ENCODE results near the gene TVP23C.

Gene TVP23C

DNA sequence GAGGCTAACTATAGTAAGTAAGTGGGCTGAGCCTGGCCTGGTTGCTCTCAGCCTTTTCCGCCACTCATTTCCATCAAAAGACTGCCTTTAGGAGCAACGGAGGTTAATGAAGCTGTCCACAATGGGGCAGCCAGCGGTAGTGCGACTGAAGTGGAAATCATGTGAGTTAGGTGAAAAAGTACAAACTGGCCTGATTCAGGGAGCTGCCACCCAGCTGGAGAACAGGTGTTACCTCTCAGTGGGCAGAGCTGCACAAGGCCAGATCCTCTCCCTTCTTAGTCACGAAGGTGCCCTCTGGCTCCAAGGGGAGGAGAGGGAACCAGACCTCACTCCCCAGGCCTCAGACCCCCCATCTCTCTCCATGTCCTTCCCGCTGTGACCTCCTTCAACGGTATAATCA lies 61.5 kb downstream of the TVP23C start:
- H3K79me1 ChIP-seq (ENCODE audit: low read length): peaks cover 4% of the 10 kb centered on the region
- no peak overlapping the region for H3K14ac ChIP-seq (ENCODE audit: low read length)
- WGBS (ENCODE audit: extremely low coverage, insufficient coverage, insufficient read length): no CpG with 5 or more reads among the region's 7 CpGs
- no peak overlapping the region for H4K8ac ChIP-seq (ENCODE audit: low read depth, low read length)
- H3K4me2 ChIP-seq (ENCODE audit: low read length): no peak overlapping the region
- H3K4me1 ChIP-seq (ENCODE audit: control insufficient read depth in 1 of 2, insufficient read depth in 2 of 2, low read length in 2 of 2): peaks cover 0 to 1% of the 10 kb centered on the region in 2 experiments
- no peak overlapping the region for H3K23ac ChIP-seq (ENCODE audit: low read length)
- no peaks in the 10 kb centered on the region for H3K9me3 ChIP-seq (ENCODE audit: insufficient read depth, low read depth, low read length)
- no peak overlapping the region for H3K4ac ChIP-seq (ENCODE audit: low read depth, low read length)
- no peak overlapping the region for H2BK120ac ChIP-seq (ENCODE audit: insufficient read depth, low read length, poor library complexity)
- no peak overlapping the region for H4K12ac ChIP-seq (ENCODE audit: low read depth, low read length)
- H4K91ac ChIP-seq (ENCODE audit: low read depth, low read length): no peak overlapping the region
- no peak overlapping the region for H2BK5ac ChIP-seq (ENCODE audit: low read depth, low read length, poor library complexity)
- no peak overlapping the region for H2AFZ ChIP-seq (ENCODE audit: insufficient read depth, low read length, poor library complexity)
- H2BK12ac ChIP-seq (ENCODE audit: low read length): no peak overlapping the region
- H3K9ac ChIP-seq (ENCODE audit: low read length): no peak overlapping the region
- H3K4me3 ChIP-seq (ENCODE audit: low read depth, low read length): no peak overlapping the region
- no peaks in the 10 kb centered on the region for H3K79me2 ChIP-seq (ENCODE audit: control insufficient read depth, insufficient read depth, low read length, poor library complexity)
- no peak overlapping the region for H3K18ac ChIP-seq (ENCODE audit: low read length)
- no peak for DNase-seq
- H3K27me3 ChIP-seq (ENCODE audit: insufficient read depth, low read length): no peaks in the 10 kb centered on the region
- H3K27ac ChIP-seq (ENCODE audit: low read depth, low read length): no peak overlapping the region
- H3K36me3 ChIP-seq (ENCODE audit: control insufficient read depth in 1 of 2, insufficient read depth in 2 of 2, low read length in 2 of 2): peaks cover 23 to 27% of the 10 kb centered on the region in 2 experiments
- H2AK5ac ChIP-seq (ENCODE audit: low read length): no peak overlapping the region

DNA sequence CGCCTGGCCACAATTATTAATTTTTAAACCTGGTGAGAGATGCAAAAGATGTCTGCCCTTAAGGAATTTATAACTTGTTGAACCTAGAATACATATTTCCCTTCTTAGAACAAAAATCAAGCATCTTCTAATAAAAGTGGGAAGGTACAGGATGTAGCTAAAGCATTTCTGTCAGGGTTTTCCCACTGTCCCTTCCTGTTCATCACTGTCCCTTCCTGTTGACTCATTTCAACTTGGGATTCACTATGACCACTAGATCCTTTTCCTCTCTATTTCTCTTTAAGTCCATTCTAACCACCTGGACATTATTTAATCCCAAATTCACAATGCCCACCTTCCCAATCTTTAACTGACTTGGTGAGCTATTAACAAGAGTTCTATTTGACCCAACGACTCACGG lies 62.0 kb downstream of the TVP23C start:
- H3K27ac ChIP-seq (ENCODE audit: low read depth, low read length): no peak overlapping the region
- H2BK12ac ChIP-seq (ENCODE audit: low read length): no peak overlapping the region
- peaks cover 0 to 1% of the 10 kb centered on the region in 2 experiments for H3K4me1 ChIP-seq (ENCODE audit: control insufficient read depth in 1 of 2, insufficient read depth in 2 of 2, low read length in 2 of 2)
- no peak overlapping the region for H2BK120ac ChIP-seq (ENCODE audit: insufficient read depth, low read length, poor library complexity)
- no peak overlapping the region for H4K12ac ChIP-seq (ENCODE audit: low read depth, low read length)
- peaks cover 21 to 26% of the 10 kb centered on the region in 2 experiments for H3K36me3 ChIP-seq (ENCODE audit: control insufficient read depth in 1 of 2, insufficient read depth in 2 of 2, low read length in 2 of 2)
- no peak overlapping the region for H4K8ac ChIP-seq (ENCODE audit: low read depth, low read length)
- no peak overlapping the region for H2AFZ ChIP-seq (ENCODE audit: insufficient read depth, low read length, poor library complexity)
- H3K23ac ChIP-seq (ENCODE audit: low read length): no peak overlapping the region
- no peaks in the 10 kb centered on the region for H3K79me2 ChIP-seq (ENCODE audit: control insufficient read depth, insufficient read depth, low read length, poor library complexity)
- no peak overlapping the region for H3K18ac ChIP-seq (ENCODE audit: low read length)
- H2BK5ac ChIP-seq (ENCODE audit: low read depth, low read length, poor library complexity): no peak overlapping the region
- peaks cover 4% of the 10 kb centered on the region for H3K79me1 ChIP-seq (ENCODE audit: low read length)
- H3K4me2 ChIP-seq (ENCODE audit: low read length): no peak overlapping the region
- no peak overlapping the region for H3K4me3 ChIP-seq (ENCODE audit: low read depth, low read length)
- no peak overlapping the region for H2AK5ac ChIP-seq (ENCODE audit: low read length)
- no peak overlapping the region for H3K9ac ChIP-seq (ENCODE audit: low read length)
- no peak overlapping the region for H3K4ac ChIP-seq (ENCODE audit: low read depth, low read length)
- no peaks in the 10 kb centered on the region for H3K27me3 ChIP-seq (ENCODE audit: insufficient read depth, low read length)
- no peak overlapping the region for H4K91ac ChIP-seq (ENCODE audit: low read depth, low read length)
- DNase-seq: no peak
- H3K14ac ChIP-seq (ENCODE audit: low read length): no peak overlapping the region
- no peaks in the 10 kb centered on the region for H3K9me3 ChIP-seq (ENCODE audit: insufficient read depth, low read depth, low read length)
- no CpG with 5 or more reads among the region's 3 CpGs for WGBS (ENCODE audit: extremely low coverage, insufficient coverage, insufficient read length)

DNA sequence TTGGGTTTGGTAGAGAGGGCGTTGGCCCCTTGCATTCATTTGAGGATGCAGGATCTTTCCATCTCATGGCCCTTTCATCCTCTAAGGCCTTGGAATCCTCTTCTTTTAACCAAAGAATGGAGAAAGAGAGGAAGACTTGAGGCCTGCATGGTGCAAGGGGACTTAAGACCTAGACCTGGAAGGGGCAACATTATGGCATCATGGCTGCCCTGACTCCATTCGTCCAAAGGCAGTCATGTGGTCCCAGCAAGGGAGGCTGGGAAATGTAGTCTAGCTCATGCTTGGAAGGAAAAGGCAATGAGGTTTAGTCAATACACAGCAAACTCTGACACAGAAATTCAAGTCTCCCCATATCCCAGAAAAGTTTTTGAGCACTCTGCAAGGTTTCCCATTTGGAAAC lies 65.2 kb downstream of the TVP23C start:
- no peaks in the 10 kb centered on the region for H3K79me2 ChIP-seq (ENCODE audit: control insufficient read depth, insufficient read depth, low read length, poor library complexity)
- H3K4me3 ChIP-seq (ENCODE audit: low read depth, low read length): no peak overlapping the region
- H3K9me3 ChIP-seq (ENCODE audit: insufficient read depth, low read depth, low read length): no peaks in the 10 kb centered on the region
- H3K27ac ChIP-seq (ENCODE audit: low read depth, low read length): no peak overlapping the region
- H2BK120ac ChIP-seq (ENCODE audit: insufficient read depth, low read length, poor library complexity): no peak overlapping the region
- DNase-seq: no peak
- H4K91ac ChIP-seq (ENCODE audit: low read depth, low read length): no peak overlapping the region
- no peaks in the 10 kb centered on the region for H3K27me3 ChIP-seq (ENCODE audit: insufficient read depth, low read length)
- H4K12ac ChIP-seq (ENCODE audit: low read depth, low read length): no peak overlapping the region
- no peak overlapping the region for H3K18ac ChIP-seq (ENCODE audit: low read length)
- H3K23ac ChIP-seq (ENCODE audit: low read length): no peak overlapping the region
- H2BK12ac ChIP-seq (ENCODE audit: low read length): no peak overlapping the region
- no CpG with 5 or more reads among the region's 2 CpGs for WGBS (ENCODE audit: extremely low coverage, insufficient coverage, insufficient read length)
- H3K9ac ChIP-seq (ENCODE audit: low read length): no peak overlapping the region
- H4K8ac ChIP-seq (ENCODE audit: low read depth, low read length): no peak overlapping the region
- H3K14ac ChIP-seq (ENCODE audit: low read length): no peak overlapping the region
- no peak overlapping the region for H2BK5ac ChIP-seq (ENCODE audit: low read depth, low read length, poor library complexity)
- H3K4ac ChIP-seq (ENCODE audit: low read depth, low read length): no peak overlapping the region
- H3K4me2 ChIP-seq (ENCODE audit: low read length): no peak overlapping the region
- H2AFZ ChIP-seq (ENCODE audit: insufficient read depth, low read length, poor library complexity): no peak overlapping the region
- peaks cover 20 to 26% of the 10 kb centered on the region in 2 experiments for H3K36me3 ChIP-seq (ENCODE audit: control insufficient read depth in 1 of 2, insufficient read depth in 2 of 2, low read length in 2 of 2)
- peaks cover 4% of the 10 kb centered on the region for H3K79me1 ChIP-seq (ENCODE audit: low read length)
- no peak overlapping the region for H2AK5ac ChIP-seq (ENCODE audit: low read length)
- peaks cover 0 to 1% of the 10 kb centered on the region in 2 experiments for H3K4me1 ChIP-seq (ENCODE audit: control insufficient read depth in 1 of 2, insufficient read depth in 2 of 2, low read length in 2 of 2)

DNA sequence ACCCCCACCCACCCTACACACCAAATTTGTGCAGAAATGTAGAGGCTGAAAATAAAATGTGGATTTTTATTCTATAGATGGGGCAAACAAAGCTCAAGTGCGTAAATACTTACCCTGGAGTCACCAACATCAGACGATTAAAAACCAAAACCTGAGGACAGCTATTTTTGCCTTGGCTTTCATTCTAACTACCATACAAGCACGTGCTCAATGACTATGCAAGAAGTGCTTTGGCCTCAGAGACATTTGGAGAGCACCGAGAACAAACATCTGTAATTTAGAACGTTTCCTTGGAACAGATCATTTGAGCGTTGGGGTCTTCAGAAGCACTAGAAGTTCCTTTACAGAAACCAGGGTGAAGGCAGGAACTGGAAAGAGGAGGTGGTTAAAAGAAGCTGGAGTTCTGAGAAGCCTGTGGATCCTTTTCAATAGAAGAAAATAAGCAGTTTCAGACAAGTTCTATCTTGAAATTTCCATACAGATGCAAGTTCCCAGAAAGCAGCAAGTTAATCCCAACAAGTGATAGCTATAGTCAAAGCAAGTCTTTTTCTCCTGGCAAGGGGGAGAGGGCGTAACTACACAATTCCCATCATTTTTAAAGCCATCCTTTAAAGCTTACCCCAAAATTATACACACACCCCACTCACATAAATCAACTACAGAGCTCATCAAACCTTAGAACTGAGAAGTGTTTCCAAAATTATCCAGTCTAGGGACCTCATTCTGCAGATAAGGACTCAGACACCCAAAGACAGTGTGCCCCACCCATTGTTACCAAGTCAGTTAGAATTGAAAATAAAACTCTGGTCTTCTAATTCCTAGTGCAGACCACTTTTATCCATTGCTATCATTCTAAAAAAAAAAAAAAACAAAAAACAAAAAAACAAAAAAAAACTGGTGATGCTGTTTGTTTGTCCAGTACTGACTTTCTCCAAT lies 66.3 kb downstream of the TVP23C start:
- Histone ChIP-seq H2BK5ac (ENCODE audit: low read depth, low read length, poor library complexity) (no peak overlapping the region), H3K27ac (ENCODE audit: low read depth, low read length) (no peak overlapping the region)
- no CpG with 5 or more reads among the region's 7 CpGs for WGBS (ENCODE audit: extremely low coverage, insufficient coverage, insufficient read length)

More for the DNA sequence above, 66.3 kb downstream of the TVP23C start:
- Histone ChIP-seq H4K91ac (ENCODE audit: low read depth, low read length) (no peak overlapping the region), H2BK12ac (ENCODE audit: low read length) (no peak overlapping the region), H2AK5ac (ENCODE audit: low read length) (no peak overlapping the region), H3K4me2 (ENCODE audit: low read length) (no peak overlapping the region), H3K27me3 (ENCODE audit: insufficient read depth, low read length) (no peaks in the 10 kb centered on the region), H3K4me3 (ENCODE audit: low read depth, low read length) (no peak overlapping the region), H3K36me3 (ENCODE audit: control insufficient read depth in 1 of 2, insufficient read depth in 2 of 2, low read length in 2 of 2) (peaks cover 20 to 25% of the 10 kb centered on the region in 2 experiments), H3K79me2 (ENCODE audit: control insufficient read depth, insufficient read depth, low read length, poor library complexity) (no peaks in the 10 kb centered on the region), H2BK120ac (ENCODE audit: insufficient read depth, low read length, poor library complexity) (no peak overlapping the region), H3K4me1 (ENCODE audit: control insufficient read depth in 1 of 2, insufficient read depth in 2 of 2, low read length in 2 of 2) (no peaks in the 10 kb centered on the region), H4K12ac (ENCODE audit: low read depth, low read length) (no peak overlapping the region), H2AFZ (ENCODE audit: insufficient read depth, low read length, poor library complexity) (no peak overlapping the region), H4K8ac (ENCODE audit: low read depth, low read length) (no peak overlapping the region), H3K79me1 (ENCODE audit: low read length) (no peaks in the 10 kb centered on the region), H3K9ac (ENCODE audit: low read length) (no peak overlapping the region), H3K18ac (ENCODE audit: low read length) (no peak overlapping the region), H3K14ac (ENCODE audit: low read length) (no peak overlapping the region), H3K23ac (ENCODE audit: low read length) (no peak overlapping the region), H3K9me3 (ENCODE audit: insufficient read depth, low read depth, low read length) (no peaks in the 10 kb centered on the region), H3K4ac (ENCODE audit: low read depth, low read length) (no peak overlapping the region)
- DNase-seq: no peak
